HepG2 (cell line): Measurements from ENCODE around the gene C6orf136. TPM values are rescaled to one million over a fixed set of nuclear protein-coding genes. Genes with fewer than 3 reads are reported as not detected.

Experiments used
- ATAC-seq: fragments of 200-7000 bp; cut with Tn5 transposase; 3 replicates; pipeline ENCODE4 v1.9.1; 2020; ENCODE audit warnings: mild to moderate bottlenecking, moderate library complexity
- BruUV-seq: library from RNA; stranded (reverse); fragments of 400-500 nt; replicated peaks from 2 replicates; lab custom pipeline; 2021; lab: Mats Ljungman, UMichigan
- CTCF ChIA-PET: fragments of 300-600 bp; formaldehyde crosslinking; extraction: SDS; loops from one replicate; lab custom pipeline; 2021; ENCODE audit warnings: low total read pairs, inconsistent platforms, low intra/inter-chr PET ratio; lab: Yijun Ruan, JAX
- POLR2A ChIA-PET: fragments of 350-600 bp; sonication (Branson Sonifier 250); formaldehyde crosslinking; loops from one replicate; lab custom pipeline; 2020; ENCODE audit warnings: antibody characterized with exemption, inconsistent platforms; lab: Yijun Ruan, JAX
- DNase-seq: peaks from one replicate; pipeline ENCODE4 v3.0.0-alpha.2; 2015; ENCODE audit warnings: low spot score
- FAIRE-seq: peaks from 3 replicates; lab custom pipeline; 2011; peaks lifted over from hg19 to GRCh38; lab: Jason Lieb, UNC
- H2AFZ ChIP-seq: one replicate; pipeline ENCODE4 v1.6.1; 2011; ENCODE audit warnings: low read length, inconsistent platforms
- H3K27ac ChIP-seq: fragments of 300-600 bp; 3 replicates; pipeline ENCODE4 v1.8.0; 2011; ENCODE audit warnings: mixed run types, mild to moderate bottlenecking, mixed read lengths, low read length, inconsistent platforms; ENCODE audit not compliant: insufficient read depth; ENCODE audit errors: extremely low read length
- H3K27me3 ChIP-seq, 2 experiments: fragments of 200-600 bp in 1 of 2; 2 replicates in 1 of 2; 3 replicates in 1 of 2; pipeline versions ENCODE4 v1.6.0 to v1.8.0; 2011; ENCODE audit warnings: low read length in 2 of 2, mild to moderate bottlenecking in 2 of 2, moderate library complexity in 2 of 2, inconsistent platforms in 1 of 2; ENCODE audit not compliant: insufficient read depth in 2 of 2, control insufficient read depth in 1 of 2
- H3K36me3 ChIP-seq, 2 experiments: fragments of 200-600 bp in 1 of 2; replicated peaks in 1 of 2; 2 replicates in 1 of 2; 3 replicates in 1 of 2; pipeline versions ENCODE4 v1.5.1 to v1.8.0; 2011; ENCODE audit warnings: low read length in 2 of 2, inconsistent platforms in 1 of 2; ENCODE audit not compliant: insufficient read depth in 2 of 2, control insufficient read depth in 1 of 2
- H3K4me1 ChIP-seq: 2 replicates; pipeline ENCODE4 v1.5.1; 2012; ENCODE audit warnings: low read length, inconsistent platforms; ENCODE audit not compliant: insufficient read depth
- H3K4me2 ChIP-seq: 2 replicates; pipeline ENCODE4 v1.6.0; 2011; ENCODE audit warnings: low read depth, low read length, inconsistent platforms
- H3K4me3 ChIP-seq, 3 experiments: fragments of 200-600 bp in 1 of 3; sonication (generic), shearing (Covaris generic) in 1 of 3; replicated peaks in 1 of 3; 2 replicates each; pipeline ENCODE4 v1.5.1; 2011 to 2016; ENCODE audit warnings: low read length in 3 of 3, inconsistent platforms in 2 of 3, low read depth in 2 of 3, mild to moderate bottlenecking in 2 of 3, control low read depth in 1 of 3, mixed read lengths in 1 of 3; ENCODE audit not compliant: insufficient read depth in 1 of 3
- H3K79me2 ChIP-seq: one replicate; pipeline ENCODE4 v1.6.1; 2011; ENCODE audit warnings: low read length, inconsistent platforms; ENCODE audit not compliant: insufficient read depth
- H3K9ac ChIP-seq: 2 replicates; pipeline ENCODE4 v1.6.0; 2011; ENCODE audit warnings: mild to moderate bottlenecking, low read depth, low read length, inconsistent platforms; ENCODE audit not compliant: insufficient read depth
- H3K9me3 ChIP-seq: 2 replicates; pipeline ENCODE4 v1.5.1; 2012; ENCODE audit warnings: mild to moderate bottlenecking, low read length
- H4K20me1 ChIP-seq: 2 replicates; pipeline ENCODE4 v1.6.0; 2011; ENCODE audit warnings: inconsistent platforms, mild to moderate bottlenecking, low read length, moderate library complexity; ENCODE audit not compliant: insufficient read depth
- AHDC1 ChIP-seq: sonication (generic); formaldehyde crosslinking; IDR thresholded peaks from 2 replicates; pipeline ENCODE4 v1.5.1; 2020; ENCODE audit warnings: mild to moderate bottlenecking, missing genetic modification reagents, borderline replicate concordance
- POLR2A ChIP-seq, 2 experiments: IDR thresholded peaks; 2 replicates each; pipeline ENCODE4 v1.6.1; 2011; ENCODE audit warnings: low read depth in 2 of 2, low read length in 2 of 2, mild to moderate bottlenecking in 1 of 2, moderate library complexity in 1 of 2; ENCODE audit not compliant: insufficient read depth in 1 of 2
- POLR2G ChIP-seq: fragments of 200-400 bp; formaldehyde crosslinking; IDR thresholded peaks from 2 replicates; pipeline ENCODE4 v1.6.1; 2018; ENCODE audit warnings: mild to moderate bottlenecking, low read depth, low read length, moderate library complexity
- RBM22 ChIP-seq: fragments of 200-400 bp; formaldehyde crosslinking; optimal IDR thresholded peaks from 2 replicates; pipeline ENCODE3; 2017; ENCODE audit warnings: mild to moderate bottlenecking, low read length, moderate library complexity
- ZNF619 ChIP-seq: sonication (generic); formaldehyde crosslinking; IDR thresholded peaks from 2 replicates; pipeline ENCODE4 v1.4.0; 2020; ENCODE audit warnings: mild to moderate bottlenecking, missing genetic modification reagents
- WGBS: methylation state at CpG from one replicate; pipeline ENCODE4 v1.1.6; 2017; ENCODE audit warnings: low lambda C conversion rate; 5-methylcytosine and 5-hydroxymethylcytosine counted together
- in situ Hi-C: cut with HindIII; loops from 2 replicates; pipeline ENCODE4 v1.10.0; 2017; ENCODE audit warnings: low pct_unique_long_range_greater_than_20kb; ENCODE audit not compliant: extremely low pct_ligation_motif_present
- intact Hi-C: fragments of 100-400 bp; cut with micrococcal nuclease; formaldehyde crosslinking; loops from one replicate; pipeline ENCODE4 v1.10.0; 2022; ENCODE audit not compliant: unreplicated experiment
- polyA plus RNA-seq, 8 experiments: library from polyadenylated mRNA; depleted of rRNA in 3 of 8; stranded (reverse) in 7 of 8; unstranded in 1 of 8; fragments of >200 nt; fragmentation: Illumina TruSeq in 4 of 8; extraction: Trizol in 4 of 8; gene quantifications; 2 replicates each; pipeline versions ENCODE4 v1.2.1 to v1.2.3, GENCODE V29; 2011 to 2016; ENCODE audit warnings: low read depth in 4 of 8, missing spikeins in 1 of 8, mixed read lengths in 1 of 8; ENCODE audit not compliant: insufficient read depth in 1 of 8
- total RNA-seq, 5 experiments: library from RNA; depleted of rRNA; stranded (reverse); fragments of >200 nt; fragmentation: Illumina TruSeq; extraction: Trizol; gene quantifications; 2 replicates each; pipeline ENCODE4 v1.2.3, GENCODE V29; 2016; ENCODE audit warnings: low read depth in 1 of 5

The C6orf136 gene
- total and polyA plus RNA-seq, 2 of the 13 experiments (the other 11 are each of a cell fraction or from before 2014, with no cell fraction given), result 12.0 to 26.2 TPM

- CTCF ChIA-PET, result no interaction called here
- Histone ChIP-seq H4K20me1 (peaks cover 5% of the 10 kb centered on the region), H3K9ac (no peak overlapping the region), H2AFZ (no peak overlapping the region), H3K4me1 (peaks cover 22% of the 10 kb centered on the region), H3K4me2 (no peak overlapping the region), H3K36me3 (peaks cover 23 to 38% of the 10 kb centered on the region in 2 experiments), H3K4me3 (no peak overlapping the region), H3K79me2 (peaks cover 4% of the 10 kb centered on the region)
- 94% methylated on average over 4 of the region's 4 CpGs for WGBS
- POLR2A ChIA-PET, result interaction anchor here (0.8 to 1.5 kb wide), 4 partner anchors 9 to 39 kb away, joined by 3 to 14 read pairs (median 6); partner anchors contain the start of gene ABCF1
- TF ChIP-seq ZNF619 (CRISPR knock-in tag), result no peak
- peak in 1 of 2 experiments; percentile 27; a peak in 2 of 4 replicates for TF ChIP-seq POLR2A (IDR thresholded peaks at IDR 0.05; ENCODE audit: insufficient read depth in 1 of 2, low read depth in 2 of 2, low read length in 2 of 2)
- peak; percentile 75 for TF ChIP-seq POLR2G
- TF ChIP-seq AHDC1 (CRISPR knock-in tag), result 0 out of 2 replicates have a peak, but pooled peaks have one; percentile 1
- TF ChIP-seq RBM22, result peak; percentile 29
- TF ChIP-seq, all 625 proteins: peak for 4
- no TSS peak for BruUV-seq
- no peak for DNase-seq
- Histone ChIP-seq H3K27me3 (no peaks in the 10 kb centered on the region), H3K9me3 (no peaks in the 10 kb centered on the region), H3K27ac (no peak overlapping the region)
- intact Hi-C loops, result no loop called here
- in situ Hi-C loops, result no loop called here
- no peak for ATAC-seq
- FAIRE-seq, result no peak
Measured at GRCh38 chr6:30610065-30610464, 36.9 kb upstream of the C6orf136 start.
